K562 (cell line): Measurements from ENCODE around the gene TCF15. TPM values are rescaled to one million over a fixed set of nuclear protein-coding genes. Genes with fewer than 3 reads are reported as not detected.
A peak's percentile ranks its signal among the peaks of the same experiment; 100 is the strongest.

Source experiments
- DIDO1 ChIP-seq: fragments of 450-650 bp; IDR thresholded peaks from 2 replicates; pipeline ENCODE4 v1.6.1; 2016; ENCODE audit warnings: low read depth, missing biosample characterization, missing genetic modification characterization
- NR4A1 ChIP-seq, 2 experiments: fragments of 250-450 bp in 1 of 2; fragments of 450-650 bp in 1 of 2; sonication (Bioruptor Pico) in 1 of 2; IDR thresholded peaks; 2 replicates each; pipeline versions ENCODE4 v1.4.0 to v1.6.1; 2016 to 2020; ENCODE audit warnings: mild to moderate bottlenecking in 2 of 2, missing compliant biosample characterization in 1 of 2, missing genetic modification characterization in 1 of 2, moderate library complexity in 1 of 2
- TCF3 ChIP-seq: sonication (generic); formaldehyde crosslinking; IDR thresholded peaks from 2 replicates; pipeline ENCODE4 v1.4.0; 2020; ENCODE audit warnings: mild to moderate bottlenecking, missing genetic modification reagents
- TFAP4 ChIP-seq: sonication (generic); formaldehyde crosslinking; IDR thresholded peaks from 2 replicates; pipeline ENCODE4 v1.8.0; 2022; ENCODE audit warnings: missing genetic modification reagents, mild to moderate bottlenecking, moderate library complexity, borderline replicate concordance
- ZBTB33 ChIP-seq: sonication (generic); formaldehyde crosslinking; IDR thresholded peaks from 2 replicates; pipeline ENCODE4 v1.8.1; 2023; ENCODE audit warnings: mild to moderate bottlenecking, missing genetic modification reagents
- ZNF707 ChIP-seq: fragments of 250-450 bp; sonication (Bioruptor Pico); conservative IDR thresholded peaks from 2 replicates; pipeline ENCODE4 v1.8.0; 2022; ENCODE audit warnings: inconsistent platforms, mild to moderate bottlenecking, moderate library complexity
- polyA plus RNA-seq, 8 experiments: library from polyadenylated mRNA; depleted of rRNA in 4 of 8; stranded (reverse) in 5 of 8; unstranded in 3 of 8; fragments of >200 nt; fragmentation: Nextera tagmentation in 2 of 8; fragmentation: Illumina TruSeq in 1 of 8; extraction: Ambion mirVana in 2 of 8; extraction: Trizol in 1 of 8; gene quantifications; 2 replicates each; pipeline versions ENCODE4 v1.2.1 to v1.2.3, GENCODE V29; 2011 to 2014; ENCODE audit warnings: inconsistent platforms in 1 of 8, missing spikeins in 1 of 8
- total RNA-seq, 7 experiments: library from RNA; depleted of rRNA in 6 of 7; stranded (reverse); fragments of >200 nt in 6 of 7; fragmentation: Illumina TruSeq in 2 of 7; extraction: Trizol in 2 of 7; gene quantifications; 2 replicates each; pipeline versions ENCODE4 v1.2.1 to v1.2.3, GENCODE V29; 2011 to 2021; ENCODE audit warnings: low replicate concordance in 1 of 7
- TF ChIP-seq, protein P1 (sequence below): fragments of 450-650 bp; IDR thresholded peaks from 2 replicates; pipeline ENCODE4 v1.6.1; 2018; ENCODE audit not compliant: partially characterized antibody
- TF ChIP-seq, protein P2 (sequence below): sonication (generic); formaldehyde crosslinking; IDR thresholded peaks from 2 replicates; pipeline ENCODE4 v1.8.0; 2022; ENCODE audit warnings: mild to moderate bottlenecking, missing genetic modification reagents

The TCF15 gene
- total and polyA plus RNA-seq, 9 of the 15 experiments (the other 6 are each of a cell fraction or from before 2014, with no cell fraction given), result 0.04 to 5.0 (median 1.2) TPM

GRCh38 chr20:577167-577791, 32.8 kb downstream of the TCF15 start (continued):
- peak; percentile 36; the same call in 1 of the 2 replicates for TF ChIP-seq ZBTB33 (CRISPR knock-in tag)
- TF ChIP-seq, protein P1, sequence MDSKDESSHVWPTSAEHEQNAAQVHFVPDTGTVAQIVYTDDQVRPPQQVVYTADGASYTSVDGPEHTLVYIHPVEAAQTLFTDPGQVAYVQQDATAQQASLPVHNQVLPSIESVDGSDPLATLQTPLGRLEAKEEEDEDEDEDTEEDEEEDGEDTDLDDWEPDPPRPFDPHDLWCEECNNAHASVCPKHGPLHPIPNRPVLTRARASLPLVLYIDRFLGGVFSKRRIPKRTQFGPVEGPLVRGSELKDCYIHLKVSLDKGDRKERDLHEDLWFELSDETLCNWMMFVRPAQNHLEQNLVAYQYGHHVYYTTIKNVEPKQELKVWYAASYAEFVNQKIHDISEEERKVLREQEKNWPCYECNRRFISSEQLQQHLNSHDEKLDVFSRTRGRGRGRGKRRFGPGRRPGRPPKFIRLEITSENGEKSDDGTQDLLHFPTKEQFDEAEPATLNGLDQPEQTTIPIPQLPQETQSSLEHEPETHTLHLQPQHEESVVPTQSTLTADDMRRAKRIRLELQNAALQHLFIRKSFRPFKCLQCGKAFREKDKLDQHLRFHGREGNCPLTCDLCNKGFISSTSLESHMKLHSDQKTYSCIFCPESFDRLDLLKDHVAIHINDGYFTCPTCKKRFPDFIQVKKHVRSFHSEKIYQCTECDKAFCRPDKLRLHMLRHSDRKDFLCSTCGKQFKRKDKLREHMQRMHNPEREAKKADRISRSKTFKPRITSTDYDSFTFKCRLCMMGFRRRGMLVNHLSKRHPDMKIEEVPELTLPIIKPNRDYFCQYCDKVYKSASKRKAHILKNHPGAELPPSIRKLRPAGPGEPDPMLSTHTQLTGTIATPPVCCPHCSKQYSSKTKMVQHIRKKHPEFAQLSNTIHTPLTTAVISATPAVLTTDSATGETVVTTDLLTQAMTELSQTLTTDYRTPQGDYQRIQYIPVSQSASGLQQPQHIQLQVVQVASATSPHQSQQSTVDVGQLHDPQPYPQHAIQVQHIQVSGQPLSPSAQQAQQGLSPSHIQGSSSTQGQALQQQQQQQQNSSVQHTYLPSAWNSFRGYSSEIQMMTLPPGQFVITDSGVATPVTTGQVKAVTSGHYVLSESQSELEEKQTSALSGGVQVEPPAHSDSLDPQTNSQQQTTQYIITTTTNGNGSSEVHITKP, result peak; percentile 65
- TF ChIP-seq ZNF707, result no peak
- TF ChIP-seq TCF3 (CRISPR knock-in tag), result peak; percentile 32; the same call in 1 of the 2 replicates
- TF ChIP-seq TFAP4 (CRISPR knock-in tag), result peak; percentile 41; the same call in 1 of the 2 replicates
- TF ChIP-seq NR4A1 (CRISPR knock-in tag; IDR thresholded peaks at IDR 0.05), result no peak
- 0 out of 2 replicates have a peak, but pooled peaks have one; percentile 42 for TF ChIP-seq NR4A1 (tag; IDR thresholded peaks at IDR 0.05)
- TF ChIP-seq, protein P2, sequence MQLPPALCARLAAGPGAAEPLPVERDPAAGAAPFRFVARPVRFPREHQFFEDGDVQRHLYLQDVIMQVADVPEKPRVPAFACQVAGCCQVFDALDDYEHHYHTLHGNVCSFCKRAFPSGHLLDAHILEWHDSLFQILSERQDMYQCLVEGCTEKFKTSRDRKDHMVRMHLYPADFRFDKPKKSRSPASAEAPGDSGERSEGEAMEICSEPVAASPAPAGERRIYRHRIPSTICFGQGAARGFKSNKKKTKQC, result 0 out of 2 replicates have a peak, but pooled peaks have one; percentile 55
- TF ChIP-seq DIDO1, result 0 out of 2 replicates have a peak, but pooled peaks have one; percentile 70
